SIG-M5 treated with dmso at 0.1 percent for 504 hours (cell line): ENCODE results near the gene SMAD2.
A peak's percentile ranks its signal among the peaks of the same experiment; 100 is the strongest.

Experiments used
- DNase-seq: peaks from one replicate; lab custom pipeline; 2025; ENCODE audit not compliant: unreplicated experiment; lab: John Stamatoyannopoulos, UW

Gene SMAD2

DNA sequence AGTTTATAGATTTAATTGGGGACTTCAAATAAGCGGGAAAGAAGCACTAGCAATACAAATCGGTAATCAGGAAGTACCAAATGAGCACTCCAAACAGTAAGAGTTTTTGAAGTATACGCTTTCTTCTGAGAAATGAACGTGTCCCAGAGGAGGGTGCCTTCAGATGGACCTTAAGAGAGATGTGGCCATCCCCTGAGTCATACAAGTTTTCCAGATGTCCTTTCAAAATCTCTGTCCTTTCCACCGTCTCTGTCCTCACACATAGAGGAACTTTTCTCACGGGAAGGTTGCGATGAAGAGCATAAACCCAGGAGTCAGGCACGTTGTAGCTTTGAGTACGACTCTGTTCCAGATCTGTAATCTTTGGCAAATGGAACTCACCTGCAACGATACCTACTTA lies 1.7 kb upstream of the SMAD2 start:
- no peak for DNase-seq

DNA sequence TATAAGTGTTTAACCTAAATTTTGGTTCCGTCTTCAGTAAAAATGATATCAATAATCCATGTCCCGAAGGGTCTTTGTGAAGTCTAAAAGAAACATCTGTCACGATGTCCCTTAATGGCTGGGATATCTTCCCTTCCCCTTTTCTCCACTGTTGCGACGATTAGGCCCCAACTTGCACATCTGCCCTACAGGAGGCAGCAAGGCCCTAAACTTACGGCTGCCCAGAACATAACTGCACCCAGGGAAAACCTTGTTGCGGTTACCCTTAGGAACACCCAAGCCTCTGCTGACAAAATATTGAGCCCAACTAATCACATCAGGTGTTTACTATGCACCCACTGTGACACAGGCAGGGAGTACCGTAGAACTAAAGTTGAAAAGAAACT lies 1.3 kb upstream of the SMAD2 start:
- peak; percentile 84 for DNase-seq

DNA sequence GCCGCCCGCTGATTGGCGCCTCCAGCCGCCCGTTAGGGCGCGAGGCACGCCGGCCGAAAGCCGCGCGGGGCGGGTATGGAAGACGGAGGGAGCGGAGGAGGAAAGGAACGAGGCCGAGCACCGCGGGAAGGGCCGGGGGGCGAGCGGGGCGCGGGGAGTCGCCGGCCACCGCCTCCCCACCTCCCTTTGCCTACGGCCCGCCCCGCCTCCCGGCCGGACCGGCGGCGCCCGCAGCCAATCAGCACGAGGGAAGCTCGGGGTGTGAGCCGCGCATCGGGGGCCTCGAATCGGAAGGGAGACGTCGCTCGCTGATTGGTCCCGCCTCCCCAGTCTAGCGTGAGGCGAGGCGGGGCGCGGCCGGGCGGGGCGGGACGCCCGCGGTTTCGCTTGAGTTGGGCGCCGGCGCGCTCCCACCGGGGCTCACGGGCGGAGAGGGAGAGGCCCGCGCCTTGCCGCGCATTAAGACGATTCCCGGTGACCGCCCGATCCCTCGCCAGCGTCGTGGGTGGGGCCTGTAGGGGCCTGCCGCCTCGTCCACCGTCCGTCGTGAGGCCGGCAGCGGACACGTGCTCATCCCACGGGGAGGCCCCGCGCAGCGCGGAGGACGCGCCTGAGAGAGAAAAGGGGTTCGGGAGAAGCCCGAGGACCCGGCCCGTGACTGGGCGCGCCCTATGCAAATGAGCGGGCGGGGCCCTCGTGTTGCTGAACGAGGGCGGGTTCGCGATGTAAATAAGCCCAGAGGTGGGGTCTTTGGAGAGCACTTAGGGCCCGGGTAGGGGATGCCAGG lies 665 bp upstream of the SMAD2 start:
- DNase-seq: peak; percentile 92

DNA sequence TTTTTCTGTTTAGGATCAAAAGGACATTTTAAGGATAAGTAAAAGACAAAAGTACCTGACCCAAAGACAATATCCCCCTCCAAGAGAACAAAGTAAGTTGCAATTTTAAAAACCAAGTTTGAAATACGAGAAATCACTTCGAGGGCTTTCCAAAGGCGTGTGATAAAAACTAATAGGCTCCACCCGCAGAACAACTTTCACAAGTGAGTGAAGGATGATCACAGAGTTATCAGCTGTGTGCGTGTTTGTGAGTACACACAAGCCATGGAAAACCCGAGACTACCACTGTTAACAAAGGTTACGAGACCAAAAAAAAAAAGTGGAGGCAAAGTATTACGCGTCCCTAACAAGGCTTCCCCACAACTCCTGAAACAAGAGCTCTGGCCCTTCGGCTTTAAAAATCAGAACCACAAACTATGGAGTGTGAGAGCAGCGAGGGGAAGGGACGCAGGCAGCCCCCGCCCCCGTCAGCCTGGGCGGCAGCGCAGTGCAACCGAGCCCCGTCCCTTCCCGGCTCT lies 719 bp downstream of the SMAD2 start:
- DNase-seq: peak; percentile 63

DNA sequence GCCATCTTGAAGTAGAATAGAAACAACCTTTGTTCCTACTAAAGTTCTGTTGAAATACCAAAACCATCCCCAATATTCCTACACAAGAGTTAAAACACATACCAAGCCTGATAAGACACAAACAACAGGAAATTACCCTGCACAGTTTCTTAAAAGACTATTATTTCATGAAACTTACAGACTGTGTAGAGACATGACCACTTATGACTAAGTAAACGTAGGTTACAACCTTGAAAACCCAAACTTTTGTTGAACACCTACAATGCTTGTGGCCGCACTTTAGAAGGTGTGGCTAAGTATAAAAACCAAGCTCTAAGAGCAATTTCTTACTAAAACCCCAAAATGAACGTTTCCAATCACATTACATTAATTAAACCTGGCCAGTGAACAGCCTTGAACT lies 2.0 kb downstream of the SMAD2 start:
- DNase-seq: no peak

DNA sequence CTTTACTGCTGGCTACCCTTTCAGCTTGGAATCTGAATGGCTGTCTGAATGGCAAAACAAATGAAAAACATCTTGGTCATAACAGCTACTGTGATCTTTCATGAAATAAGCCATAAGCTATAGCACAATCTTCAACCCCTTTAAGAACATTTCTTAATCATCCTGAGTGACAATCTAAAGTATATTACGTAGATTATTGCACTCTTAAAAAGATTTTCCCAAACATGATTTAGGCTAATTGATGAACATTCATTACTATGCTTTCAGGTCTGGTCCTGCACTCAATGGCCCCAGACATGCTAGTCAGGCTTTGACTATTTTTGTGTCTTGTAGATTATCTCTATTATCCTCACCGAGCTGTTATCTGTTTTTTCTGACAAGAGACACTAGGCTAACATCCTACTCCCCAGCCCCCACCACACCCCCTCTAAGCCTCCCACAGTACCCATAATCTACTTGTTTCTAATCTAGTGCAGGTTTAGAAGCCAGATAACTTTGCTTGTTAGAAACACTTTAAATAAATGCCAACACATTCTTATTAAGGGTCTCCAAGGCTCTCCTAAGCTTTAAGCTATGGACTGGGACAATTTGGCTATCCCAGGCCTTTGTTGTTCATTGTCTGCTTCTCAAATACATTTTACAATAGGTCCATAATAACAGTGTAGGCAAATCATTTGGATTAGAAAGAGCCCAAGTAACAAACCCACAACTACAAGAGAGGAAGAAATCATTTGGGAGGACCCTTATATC lies 4.2 kb downstream of the SMAD2 start:
- DNase-seq: no peak

DNA sequence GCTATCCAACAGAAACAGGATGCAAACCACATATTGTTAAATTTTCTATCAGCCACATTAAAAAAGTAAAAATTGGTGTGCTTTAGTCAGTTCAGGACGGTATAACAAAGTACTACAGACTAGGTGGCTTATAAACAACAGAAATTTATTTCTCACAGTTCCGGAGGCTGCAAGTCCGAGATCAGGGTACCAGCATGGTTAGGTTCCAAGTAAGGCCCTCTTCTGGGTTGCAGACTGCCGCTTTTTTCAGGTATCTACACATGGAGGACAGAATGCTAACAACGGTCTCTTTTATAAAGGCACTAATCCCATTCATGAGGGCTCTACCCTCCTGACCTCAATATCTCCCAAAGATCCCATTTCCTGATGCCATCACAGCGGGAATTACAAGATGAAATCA lies 10.5 kb downstream of the SMAD2 start:
- DNase-seq: no peak

DNA sequence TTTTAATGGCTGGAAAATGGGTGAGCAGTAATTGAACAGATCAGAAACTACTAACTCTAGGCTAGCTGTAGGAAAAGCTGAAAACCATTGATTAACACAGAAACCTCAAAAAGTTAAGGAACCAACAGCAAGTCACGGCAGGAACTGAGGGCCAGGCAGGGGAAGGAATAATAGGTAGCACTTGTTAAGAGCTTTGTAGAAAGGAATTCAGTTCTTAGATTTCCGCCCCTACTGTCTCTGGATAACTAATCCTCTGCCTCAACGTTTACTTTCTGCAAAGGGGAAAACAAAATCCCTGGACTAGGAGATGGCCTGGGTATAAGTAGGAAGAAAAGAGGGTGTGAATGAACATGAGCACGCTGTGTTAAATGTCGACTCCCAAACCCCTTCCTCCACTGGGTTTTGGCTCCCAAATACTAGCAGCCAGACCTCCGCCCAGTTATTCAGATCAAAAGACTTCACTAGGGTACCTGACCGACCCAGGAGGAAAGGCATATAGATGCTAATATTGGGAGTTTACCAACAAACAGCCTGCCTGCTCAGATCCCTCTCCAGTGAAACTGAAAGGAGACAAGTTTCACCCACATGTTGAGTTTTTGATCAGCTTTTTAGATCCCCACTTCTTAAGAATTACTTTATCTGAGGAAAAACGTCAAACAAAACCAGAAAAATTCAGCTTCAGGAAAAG lies 12.4 kb downstream of the SMAD2 start:
- DNase-seq: no peak

DNA sequence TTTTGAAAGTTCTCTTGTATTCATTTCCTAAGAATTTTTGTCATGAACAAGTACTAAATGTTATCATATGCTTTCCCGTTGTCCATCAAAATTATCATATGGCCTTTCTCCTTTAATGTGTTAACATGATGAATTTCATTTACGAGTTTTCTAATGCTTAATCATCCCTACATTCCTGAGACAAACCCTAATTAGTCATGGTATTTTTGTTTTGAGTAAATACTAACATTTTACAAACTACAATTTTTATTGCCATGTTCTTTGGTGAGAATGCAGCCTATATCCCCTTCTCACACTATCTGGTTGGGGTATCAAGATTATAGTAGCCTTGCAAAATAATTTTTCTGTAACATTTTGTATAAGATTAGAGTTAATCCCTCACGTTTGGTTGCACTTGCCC lies 14.5 kb downstream of the SMAD2 start:
- DNase-seq: no peak

DNA sequence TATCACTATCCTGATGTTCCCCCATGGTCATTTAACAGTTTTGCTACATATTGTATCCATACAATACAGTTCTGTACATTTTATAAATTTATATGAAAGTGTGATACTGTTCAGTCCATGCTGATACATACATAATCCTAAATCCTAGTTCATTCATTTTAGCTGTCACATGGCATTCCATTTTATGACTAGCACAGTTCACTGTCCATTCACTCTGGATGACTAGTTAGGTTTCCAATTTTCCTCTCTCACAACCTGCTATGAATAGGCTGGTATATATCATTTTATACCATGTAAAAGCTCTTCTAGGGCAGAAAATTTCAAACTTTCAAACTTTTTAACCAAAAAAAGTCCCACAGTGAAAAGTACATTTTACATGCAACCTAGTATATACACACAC lies 15.2 kb downstream of the SMAD2 start:
- no peak for DNase-seq

DNA sequence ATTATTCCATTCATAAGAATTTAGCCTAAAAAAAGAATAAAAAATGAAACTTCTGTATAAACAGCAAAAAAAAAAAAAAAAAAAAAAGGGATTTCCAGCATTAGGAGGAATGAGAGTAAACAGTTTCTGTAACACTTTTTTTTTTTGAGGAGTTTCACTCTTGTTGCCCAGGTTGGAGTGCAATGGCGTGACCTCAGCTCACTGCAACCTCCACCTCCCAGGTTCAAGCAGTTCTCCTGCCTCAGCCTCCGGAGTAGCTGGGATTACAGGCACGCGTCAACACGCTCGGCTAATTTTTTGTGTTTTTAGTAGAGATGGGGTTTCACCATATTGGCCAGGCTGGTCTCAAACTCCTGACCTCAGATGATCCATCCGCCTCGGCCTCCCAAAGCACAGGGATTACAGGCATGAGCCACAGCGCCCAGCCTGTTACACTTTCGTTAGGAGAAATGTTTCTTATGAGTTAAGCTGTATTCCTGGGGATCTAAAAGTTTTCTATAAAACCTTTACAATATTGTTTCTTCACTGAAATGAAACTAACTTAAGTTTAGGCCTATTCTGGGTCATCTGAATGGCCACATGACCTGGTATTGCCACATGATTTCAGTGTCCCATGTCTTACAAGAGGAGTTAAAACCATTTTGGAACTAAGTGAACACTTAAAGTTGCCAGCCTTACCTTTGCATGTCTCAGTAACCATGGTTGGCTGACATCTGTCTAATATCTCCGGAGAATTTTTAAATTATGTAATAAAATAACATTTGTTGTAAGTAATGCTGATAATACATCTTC lies 17.5 kb downstream of the SMAD2 start:
- no peak for DNase-seq

DNA sequence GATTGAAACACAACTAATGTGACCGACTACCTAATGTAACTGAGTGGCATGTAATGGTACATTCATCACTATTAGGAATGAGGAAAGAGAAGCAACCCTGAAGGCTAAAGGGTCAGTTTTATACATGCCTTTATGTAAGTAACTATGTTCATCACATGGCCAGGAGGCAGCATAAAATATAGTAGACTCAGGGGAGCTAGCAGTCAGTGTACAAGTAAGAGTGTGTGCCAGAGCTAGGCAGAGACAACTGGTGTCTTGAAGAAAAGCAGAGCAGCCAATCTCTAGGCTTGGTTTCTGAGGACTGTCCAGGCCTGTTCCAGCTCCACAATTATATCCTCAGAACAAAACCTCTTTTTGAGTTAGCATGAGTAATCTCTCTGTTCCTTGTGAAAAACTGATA lies 18.1 kb downstream of the SMAD2 start:
- no peak for DNase-seq

DNA sequence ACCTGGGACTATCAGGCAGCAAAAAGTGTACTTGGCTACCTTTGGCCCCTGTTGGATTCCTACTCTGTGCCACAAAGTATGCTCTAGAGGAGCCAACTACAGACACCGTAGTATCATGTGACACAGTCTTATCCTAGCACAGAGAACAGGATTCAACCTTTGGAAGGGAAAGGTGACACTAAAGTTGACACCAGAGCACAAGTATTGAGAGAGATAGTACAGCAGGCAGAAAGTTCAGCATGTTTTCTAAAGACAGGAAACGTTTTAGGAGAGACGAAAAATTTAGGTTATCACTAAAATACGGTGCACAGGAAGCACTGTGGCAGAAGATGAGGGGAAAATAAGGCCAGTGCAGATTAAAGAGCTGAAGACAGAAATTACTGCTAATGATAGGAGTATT lies 18.6 kb downstream of the SMAD2 start:
- DNase-seq: no peak

DNA sequence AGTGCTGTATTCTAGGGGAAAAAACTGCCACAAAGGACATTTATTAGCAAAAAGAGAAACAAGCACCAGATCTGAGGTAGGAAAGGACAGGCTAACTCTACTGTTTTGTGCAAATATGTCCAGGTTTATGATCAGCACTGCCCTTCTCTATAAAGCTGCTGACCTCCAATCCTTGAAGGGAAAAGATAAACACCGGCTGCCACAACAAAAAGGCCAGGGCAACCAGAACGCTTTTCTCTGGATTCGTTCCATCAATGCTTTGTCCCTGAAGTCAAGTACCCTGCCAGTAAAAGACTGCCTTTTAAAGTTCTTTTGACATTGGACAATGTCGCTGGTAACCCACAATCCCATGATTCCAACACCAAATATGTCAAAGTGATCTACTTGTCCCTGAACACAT lies 21.0 kb downstream of the SMAD2 start:
- no peak for DNase-seq

DNA sequence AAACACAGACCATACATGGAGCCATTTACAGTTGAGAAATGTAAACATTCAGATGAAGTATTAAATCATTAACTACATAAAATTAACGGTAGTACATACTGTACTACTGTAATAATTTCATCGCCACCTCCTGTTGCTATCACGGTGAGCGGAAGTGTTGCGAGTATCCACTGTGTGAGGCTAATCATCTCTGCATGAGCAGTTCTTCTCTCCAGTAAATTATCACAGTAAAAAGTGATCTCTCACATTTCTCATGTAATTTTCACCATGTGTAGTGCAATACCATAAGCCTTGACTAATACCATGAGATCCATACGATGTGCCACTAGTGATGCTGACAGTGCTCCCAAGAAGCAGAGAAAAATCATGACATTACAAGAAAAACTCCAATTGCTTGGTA lies 21.9 kb downstream of the SMAD2 start:
- DNase-seq: no peak

DNA sequence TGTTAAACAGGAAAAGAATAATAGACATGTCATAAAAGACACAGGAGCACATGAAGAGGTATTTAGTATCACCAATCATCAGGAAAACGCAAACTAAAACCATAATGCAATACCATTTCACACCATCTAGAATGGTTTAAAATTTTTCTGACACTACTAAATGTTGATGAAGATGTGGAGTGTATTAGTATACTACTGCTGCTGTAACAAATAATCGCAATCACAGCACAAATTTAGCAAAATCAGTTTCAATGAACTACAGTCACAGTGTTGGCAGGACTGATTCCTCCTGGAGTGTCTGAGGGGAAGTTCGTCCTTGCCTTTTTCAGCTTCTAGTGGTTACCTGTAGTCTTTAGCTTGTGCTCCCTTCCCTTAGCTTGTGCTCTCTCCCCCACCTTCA lies 24.1 kb downstream of the SMAD2 start:
- no peak for DNase-seq

DNA sequence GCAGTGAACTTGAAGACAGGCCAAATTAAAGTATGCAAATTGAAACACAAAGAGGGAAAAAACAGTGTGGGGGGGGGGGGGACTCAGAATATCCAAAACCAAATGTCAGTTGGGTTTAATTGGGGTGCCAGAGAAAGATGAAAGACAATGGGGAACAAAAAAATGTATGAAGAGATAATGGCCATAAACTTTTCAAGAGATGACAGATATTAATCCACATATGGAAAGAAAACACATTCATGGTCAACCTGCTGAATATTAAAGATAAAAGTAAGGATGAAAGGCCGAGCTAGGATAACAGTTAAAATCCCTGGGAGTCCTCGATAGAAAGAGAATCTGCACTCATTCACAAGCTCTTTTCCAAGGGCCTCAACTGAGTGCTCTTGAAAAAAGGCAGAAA lies 26.6 kb downstream of the SMAD2 start:
- no peak for DNase-seq

DNA sequence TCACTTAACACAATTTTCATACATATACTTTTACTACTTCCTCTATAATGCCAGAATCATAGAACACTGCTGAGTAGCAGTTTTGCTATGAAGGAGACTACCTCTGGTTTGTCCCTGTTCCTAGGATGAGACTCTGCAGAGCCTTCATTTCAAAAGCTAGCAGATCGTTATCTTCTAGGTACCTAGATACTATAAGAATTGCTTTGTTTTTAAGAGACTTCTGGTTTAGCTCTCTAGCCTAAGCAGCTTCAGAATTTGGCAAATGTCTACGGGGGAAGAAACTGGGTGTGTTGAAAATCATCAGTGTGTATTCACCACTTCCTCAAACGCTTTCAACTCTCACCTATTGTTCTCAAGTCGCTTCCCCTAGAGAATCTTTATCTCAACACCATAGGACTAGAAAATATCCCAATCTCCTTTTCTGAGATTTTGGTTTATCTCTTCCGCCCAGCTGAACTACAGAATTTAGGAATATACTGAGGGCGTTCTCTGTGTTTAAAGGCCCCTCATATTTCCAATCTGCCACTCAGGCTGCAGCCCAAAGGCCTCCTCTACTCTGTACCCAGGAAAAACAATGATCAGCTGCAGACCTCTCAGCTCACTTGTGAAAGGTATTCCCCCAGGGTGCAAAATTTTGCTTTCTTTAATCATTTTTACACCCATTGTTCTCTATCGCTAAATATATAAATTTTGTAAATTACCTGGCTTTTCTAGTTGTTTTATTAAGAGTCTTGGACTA lies 28.7 kb downstream of the SMAD2 start:
- DNase-seq: peak; percentile 83

DNA sequence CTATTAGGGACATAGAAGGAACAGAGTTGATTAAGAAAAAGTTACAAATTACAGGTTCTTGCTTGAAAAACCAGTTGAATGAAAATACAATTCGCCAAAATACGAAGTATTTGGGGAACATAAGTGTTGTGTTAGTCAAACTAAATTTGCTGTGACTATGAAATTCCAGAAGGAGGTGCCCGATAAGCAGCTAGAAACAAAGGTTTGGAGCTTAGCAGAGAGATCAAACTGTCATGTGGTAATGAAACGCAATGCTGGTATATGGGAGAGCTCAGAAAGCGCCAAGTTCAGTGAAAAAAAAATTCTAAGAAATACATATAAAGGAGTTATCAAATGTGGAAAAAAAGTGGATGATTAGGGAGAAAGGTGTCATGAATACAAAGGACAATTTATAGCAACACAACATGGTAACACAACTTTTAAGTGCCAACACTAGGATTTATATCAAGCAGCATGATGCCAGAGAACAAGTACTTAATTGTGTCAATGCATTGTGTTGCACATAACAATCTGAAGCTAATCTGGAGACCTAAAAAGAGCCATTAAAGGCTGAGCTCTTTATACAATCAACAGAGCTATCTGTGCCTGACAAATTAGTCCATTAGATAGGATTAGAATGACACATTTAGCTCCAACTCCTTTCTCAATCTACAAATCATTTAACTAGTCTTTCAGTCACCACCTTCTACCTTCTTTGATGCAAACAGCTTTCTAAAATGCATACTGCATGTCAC lies 31.2 kb downstream of the SMAD2 start:
- DNase-seq: no peak

DNA sequence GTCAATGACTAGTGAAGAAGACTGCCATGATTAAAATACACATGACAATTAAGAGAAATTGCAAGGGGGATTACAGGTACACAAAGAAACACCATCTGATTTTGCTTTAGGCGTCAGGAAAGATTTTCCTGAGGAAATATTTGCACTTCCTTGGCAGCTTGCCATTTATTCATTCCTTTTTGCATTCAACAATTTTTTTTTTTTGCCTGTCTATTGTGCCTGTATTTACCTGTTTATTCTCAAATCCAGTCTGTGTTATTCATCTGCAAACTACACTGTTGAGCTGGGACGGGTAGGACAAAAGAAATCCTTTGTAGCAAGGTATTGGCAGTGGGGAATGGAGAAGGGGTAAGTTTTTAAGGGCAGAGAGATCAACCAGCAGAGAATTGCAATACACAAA lies 31.8 kb downstream of the SMAD2 start:
- no peak for DNase-seq
